RCC 7860 (cell line): Measurements from ENCODE around the gene UBTF.

Source experiments
- DNase-seq: peaks from one replicate; pipeline ENCODE4 v3.0.0-alpha.2; 2015; ENCODE audit warnings: low spot score
- FAIRE-seq: peaks from 2 replicates; lab custom pipeline; 2012; peaks lifted over from hg19 to GRCh38; lab: Jason Lieb, UNC

The UBTF gene, protein sequence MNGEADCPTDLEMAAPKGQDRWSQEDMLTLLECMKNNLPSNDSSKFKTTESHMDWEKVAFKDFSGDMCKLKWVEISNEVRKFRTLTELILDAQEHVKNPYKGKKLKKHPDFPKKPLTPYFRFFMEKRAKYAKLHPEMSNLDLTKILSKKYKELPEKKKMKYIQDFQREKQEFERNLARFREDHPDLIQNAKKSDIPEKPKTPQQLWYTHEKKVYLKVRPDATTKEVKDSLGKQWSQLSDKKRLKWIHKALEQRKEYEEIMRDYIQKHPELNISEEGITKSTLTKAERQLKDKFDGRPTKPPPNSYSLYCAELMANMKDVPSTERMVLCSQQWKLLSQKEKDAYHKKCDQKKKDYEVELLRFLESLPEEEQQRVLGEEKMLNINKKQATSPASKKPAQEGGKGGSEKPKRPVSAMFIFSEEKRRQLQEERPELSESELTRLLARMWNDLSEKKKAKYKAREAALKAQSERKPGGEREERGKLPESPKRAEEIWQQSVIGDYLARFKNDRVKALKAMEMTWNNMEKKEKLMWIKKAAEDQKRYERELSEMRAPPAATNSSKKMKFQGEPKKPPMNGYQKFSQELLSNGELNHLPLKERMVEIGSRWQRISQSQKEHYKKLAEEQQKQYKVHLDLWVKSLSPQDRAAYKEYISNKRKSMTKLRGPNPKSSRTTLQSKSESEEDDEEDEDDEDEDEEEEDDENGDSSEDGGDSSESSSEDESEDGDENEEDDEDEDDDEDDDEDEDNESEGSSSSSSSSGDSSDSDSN

DNA sequence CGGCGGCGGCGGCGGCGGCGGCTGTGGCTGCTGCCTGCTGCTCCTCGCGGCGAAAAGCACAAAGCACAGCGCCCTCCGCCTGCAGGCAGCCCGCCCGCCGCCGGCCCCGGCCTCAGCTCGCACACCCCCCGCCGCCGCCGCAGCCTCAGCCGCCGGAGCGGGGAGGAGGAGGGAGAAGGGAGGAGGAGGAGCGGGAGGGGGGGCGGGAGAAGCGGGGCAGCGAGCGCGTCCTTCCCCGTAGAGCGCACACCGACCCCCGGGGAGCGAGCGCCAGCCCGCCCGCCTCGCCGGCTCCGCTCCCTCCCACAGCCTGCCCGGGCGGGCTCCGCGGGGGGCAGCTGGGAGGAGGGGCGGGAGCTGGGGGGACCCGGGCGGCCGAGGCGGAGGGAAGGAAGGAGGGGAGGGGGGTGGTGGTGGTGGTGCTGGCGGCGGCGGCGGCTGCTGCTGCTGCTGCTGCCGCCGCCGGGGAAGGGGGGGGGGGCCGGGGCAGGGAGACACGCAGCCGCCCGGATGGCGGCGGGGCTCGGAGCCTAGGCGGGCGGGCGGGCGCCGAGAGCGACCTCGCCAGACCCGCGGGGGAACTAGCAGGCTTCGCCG, at the start of gene UBTF:
Gene UBTF, minus strand, starts transcription at position 60 of the 597 bp plus-strand sequence. CDS start 1,446 bp downstream, outside the sequence.
- no peak for FAIRE-seq

DNA sequence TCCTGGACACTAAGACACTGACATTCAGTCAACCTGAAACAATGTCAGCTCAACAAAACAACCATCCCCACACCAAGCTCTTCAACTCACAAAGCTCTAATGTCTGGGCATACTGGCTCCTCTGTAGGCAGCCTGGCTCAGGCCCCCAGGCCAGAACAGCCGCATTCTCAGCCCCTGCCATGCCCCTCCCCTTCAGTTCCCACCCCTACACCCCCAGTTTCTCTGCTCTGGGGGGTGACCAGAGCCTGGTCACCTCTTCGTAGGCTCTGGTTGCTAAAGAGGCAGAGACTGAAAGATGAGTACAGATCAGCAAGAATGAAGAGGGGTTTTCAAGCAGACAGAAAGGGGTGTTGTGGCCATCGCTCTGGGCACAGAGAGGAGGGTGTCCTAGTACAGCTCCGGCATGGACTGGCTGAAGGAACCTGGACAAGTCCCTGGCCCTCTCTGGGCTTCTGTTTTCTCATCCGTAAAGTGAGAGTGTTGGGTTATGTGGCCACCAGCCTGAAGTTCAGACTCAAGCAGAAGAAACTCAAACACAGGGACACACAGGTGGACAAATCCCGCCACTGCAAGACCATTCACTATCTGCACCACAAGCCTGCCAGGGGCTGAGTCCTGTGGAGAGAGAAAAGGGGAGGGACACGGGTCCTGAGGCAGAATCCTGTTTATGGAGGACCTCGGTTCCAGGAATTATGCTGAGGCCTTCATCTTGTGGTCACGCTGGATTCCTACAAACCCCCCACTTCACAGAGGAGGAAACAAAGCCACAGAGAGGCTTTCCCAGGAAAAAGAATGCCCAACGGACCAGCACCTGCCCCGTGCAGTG, 49.4 kb upstream of the UBTF start:
- FAIRE-seq, result no peak
- DNase-seq, result no peak

More for the DNA sequence above, at the start of gene UBTF:
- peak; percentile 47 for DNase-seq

DNA sequence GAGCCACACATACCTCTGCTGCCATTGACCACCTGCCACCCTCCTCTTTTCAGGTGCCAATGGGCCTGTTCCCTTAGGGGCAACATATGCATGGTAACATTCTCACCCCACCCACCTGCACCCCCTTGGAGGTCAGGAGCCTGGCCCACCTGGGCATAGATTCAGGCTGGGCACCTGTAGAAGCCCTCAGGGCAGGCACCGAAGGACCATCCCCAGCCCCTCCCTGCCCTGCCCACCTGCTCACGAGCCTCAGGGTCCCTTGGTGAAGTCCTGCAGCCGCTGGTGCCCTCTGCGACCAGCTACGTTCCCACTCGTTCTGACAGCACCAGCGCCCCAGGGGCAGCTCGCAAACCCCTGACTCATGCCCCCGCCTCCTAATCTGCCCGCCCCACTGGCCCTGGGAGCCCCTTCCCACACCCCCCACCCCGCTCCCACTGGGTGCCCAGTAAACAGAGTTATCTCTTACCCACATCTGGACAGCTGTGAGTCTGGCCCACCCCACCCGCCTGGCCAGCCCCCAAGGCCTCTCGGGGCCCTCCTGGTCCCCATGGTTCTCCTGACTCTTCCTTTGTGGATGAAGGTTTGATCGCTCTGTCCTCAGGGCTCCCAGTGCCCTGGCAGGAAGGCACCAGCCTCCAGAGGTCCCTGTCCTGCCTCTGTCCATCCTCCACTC, 48.5 kb upstream of the UBTF start, which contains the start of gene SLC4A1:
Gene SLC4A1, minus strand, starts transcription at position 318 of the 673 bp plus-strand sequence. CDS start 5,269 bp downstream, outside the sequence.
- FAIRE-seq (no peak), DNase-seq (no peak)

DNA sequence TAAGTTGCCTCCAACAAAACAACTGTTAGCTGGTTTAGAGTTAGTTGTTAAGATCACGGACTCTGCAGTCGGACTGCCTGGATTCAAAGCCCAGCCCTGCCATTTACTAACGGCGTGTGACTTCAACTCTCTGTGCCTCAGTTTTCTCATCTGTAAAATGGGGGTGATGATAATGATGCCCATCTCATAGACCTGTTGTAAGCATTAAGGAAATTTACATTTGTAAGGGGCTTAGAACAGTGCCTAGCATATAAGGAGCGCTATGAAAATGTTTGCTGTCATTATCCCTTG, 47.6 kb upstream of the UBTF start:
- FAIRE-seq (no peak), DNase-seq (no peak)

DNA sequence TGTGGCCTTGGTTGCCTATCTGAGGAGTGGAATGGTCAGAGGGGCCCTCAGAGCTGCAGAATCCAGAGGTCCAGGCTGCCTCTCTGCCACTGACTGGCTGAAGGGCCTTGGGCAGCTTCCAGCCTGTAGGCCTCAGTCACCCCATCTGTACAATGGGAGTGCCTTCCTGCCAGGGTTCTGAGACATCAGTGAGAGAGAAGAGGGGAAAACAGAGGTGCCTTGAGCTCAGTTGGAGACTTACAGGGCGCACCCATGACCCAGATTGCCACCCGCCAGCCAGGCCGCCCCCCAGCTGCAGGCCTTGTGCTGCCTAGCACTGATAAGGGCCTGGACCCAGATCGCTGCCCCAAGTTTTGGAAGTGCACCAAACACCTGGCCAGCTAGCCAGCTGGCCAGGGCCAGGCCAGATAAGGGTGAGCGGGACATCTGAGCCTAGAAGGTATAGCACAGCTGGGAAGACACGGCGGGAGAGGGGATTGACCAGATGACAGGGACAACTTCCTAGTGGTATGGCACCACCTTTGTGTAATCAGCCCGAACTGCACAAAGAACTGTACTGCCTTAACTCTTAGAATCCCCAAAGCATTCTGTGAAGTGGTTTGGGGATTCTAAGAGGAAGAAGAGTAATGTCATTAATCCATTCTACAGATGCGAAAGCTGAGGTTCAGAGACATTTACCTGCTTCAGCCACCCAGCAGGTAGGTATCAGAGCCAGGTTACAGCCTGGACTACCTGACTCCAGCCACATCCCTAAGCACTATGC, 47.1 kb upstream of the UBTF start:
- DNase-seq (no peak), FAIRE-seq (no peak)

DNA sequence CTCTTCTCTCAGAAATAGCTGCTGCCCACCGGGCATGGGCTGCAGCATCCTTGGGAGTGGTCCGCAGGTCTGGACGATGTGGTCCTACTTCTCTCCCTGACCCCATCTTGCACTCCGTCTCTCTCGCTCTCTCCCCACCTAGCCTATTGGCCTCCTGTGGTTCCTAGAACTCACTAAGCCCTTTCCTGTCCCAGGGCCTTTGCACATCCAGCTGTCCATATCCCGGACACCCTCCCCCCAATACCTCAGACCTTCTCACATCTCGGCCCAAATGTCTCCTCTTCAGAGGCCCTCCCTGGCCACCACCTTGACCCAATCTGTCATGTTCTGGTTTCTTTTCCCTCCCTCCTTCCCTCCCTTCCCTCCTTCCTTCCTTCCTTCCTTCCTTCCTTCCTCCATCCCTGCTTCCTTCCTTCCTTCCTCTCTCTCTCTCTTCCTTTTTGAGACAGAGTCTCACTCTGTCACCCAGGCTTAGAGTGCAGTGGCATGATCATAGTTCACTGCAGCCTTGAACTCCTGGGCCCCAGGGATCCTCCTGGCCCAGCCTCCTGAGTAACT, 43.9 kb upstream of the UBTF start:
- FAIRE-seq, result no peak

DNA sequence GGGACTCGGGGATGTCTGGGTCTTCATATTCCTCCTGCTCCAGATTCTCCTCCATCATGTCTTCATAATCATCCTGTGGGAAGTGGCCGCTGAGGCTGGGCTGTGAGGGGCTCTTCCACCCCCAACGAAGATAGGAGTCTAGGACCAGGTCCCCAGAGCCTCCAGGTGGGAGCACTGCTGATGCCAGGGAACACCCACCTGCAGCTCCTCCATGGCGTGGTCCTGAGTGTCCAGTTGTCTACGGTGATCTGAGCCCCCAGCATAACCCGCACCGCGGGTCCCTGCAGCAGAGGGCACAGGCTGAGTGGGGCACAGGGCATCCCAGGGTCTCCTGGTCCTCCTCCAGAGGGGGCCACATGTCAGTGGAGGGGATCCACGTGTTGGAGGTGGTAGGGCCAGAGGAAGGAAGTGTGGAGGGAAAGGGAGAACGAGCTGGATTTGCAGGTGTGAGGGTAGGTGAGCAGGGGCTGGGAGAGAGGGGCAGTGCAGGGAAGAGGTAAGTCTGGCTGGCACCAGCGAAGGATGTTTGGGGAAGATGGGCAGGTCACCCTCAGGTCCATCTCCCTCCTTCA, 43.3 kb upstream of the UBTF start:
- DNase-seq (no peak), FAIRE-seq (no peak)

More for the DNA sequence above, 43.9 kb upstream of the UBTF start:
- no peak for DNase-seq

DNA sequence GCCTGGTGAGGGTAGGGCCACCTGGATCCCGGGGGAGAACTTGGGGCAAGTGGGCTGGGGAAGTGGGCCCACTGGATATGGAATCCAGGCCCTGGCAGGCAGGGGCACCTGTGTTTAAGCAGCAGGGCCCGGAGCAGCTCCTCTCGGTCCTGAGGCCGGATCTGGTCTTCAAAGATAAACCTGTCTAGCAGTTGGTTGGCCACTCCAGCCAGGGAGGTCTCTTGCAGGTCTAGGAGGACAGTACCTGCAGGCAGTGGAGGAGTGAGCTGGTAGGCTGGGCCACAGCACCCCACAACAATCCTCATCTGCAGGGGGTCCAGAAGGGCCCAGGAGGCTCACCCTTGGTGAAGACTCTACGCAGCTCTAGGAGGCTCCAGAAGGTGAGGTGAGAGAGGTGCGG, 40.8 kb upstream of the UBTF start:
- DNase-seq, result no peak
- no peak for FAIRE-seq

DNA sequence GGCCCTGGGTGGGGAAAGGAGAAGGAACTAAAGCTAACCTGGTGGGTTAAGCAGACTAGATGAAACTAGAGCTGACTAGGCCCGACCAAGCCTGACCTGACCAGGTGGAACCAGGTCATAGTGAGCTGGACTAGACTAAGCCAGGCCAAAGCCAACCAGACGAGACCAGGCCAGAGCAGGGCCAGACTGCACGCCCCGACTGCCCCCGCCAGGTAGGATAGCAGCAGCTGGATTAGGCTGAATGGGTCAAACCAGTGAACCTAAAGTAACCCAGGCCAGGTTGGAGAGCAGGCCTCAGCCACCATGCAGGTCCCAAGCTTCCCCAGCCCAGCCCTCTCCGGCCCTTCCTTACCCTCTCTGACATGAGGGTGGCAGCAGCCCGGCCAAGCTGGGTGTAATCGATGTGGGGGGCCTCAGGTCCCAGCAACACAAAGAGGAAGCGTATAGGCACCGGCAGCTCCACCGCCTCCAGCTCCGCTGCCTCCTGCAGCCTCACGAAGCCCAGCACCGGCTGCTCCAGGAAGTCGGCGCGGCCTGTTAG, 39.4 kb upstream of the UBTF start:
- DNase-seq, result no peak
- FAIRE-seq, result no peak

DNA sequence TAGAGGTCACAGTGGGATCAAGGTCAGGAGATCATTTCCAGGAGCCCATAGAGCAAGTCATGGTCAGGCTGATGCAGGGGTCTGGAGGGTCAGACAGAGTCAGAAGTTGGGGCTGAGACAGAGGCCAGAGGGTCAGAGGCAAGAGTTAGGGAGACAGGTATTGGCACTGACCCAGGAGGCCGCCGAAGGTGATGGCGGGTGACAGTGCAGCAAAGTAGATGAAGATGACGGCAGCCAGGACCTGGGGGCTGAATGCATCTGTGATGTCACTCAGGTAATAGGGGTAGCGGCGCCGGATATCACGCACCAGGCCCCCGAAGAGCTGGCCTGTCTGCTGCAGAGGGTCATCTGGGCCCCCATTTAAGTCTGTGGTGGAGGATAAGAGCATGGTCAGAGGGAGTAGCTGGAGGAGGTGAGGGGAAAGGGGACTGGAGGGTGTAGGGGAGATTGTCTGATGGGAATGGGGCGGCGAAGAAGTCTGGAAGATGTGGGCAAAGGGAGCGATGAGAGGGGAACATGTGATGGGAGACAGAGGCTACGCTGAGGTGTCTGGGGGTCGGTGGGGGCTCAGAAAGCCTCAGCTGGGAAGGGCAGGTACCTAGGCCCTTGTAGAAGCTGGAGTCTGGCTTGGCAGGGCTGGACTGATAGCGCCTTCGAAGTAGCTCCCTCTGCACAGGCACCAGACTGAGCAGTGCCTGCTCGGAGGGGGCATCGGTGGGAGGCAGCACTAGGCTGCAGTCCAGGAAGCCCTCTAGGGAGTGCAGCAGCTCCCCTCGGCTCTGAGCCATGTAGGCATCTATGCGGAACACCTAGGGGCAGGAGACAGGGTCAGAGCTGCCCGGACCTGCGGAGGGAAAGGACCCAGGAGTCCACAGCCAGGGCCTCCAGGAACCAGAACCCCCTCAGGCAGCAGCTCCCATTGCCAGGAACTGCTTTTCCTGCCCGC, 38.6 kb upstream of the UBTF start:
- FAIRE-seq (no peak), DNase-seq (no peak)

DNA sequence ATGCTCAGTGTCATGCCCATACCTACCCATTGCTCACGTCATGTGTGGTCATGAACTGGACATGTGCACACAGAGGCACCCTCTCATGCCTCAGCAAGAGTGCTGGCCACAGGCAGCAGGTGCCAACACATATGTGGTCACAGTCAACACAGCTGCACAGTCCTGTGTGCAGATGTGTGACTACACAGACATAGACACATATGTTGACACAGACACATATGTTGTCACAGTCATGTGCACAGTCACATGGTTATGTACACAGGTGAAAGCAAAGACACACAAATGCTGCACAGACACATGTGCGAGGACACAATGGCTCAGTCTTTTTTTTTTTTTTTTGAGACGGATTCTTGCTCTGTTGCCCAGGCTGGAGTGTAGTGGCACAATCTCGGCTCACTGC, 37.2 kb upstream of the UBTF start:
- no peak for DNase-seq

DNA sequence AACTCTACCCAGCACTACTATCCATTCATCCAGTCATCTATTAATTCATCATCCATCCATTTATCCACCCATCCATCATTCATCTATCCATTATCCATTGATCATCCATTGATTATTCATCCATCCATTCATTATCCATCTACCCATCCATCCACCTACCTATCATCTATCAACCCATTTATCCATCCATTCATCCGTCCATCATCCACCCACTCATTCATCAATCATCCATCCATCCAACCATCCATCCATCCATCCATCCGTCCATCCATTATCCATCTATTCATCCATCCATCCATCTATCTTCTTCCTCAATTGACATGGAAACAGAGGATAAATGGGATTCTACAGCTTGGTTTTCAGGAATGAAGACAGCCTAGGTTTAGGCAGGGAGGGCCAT, 36.4 kb upstream of the UBTF start:
- no peak for DNase-seq
- no peak for FAIRE-seq

More for the DNA sequence above, 37.2 kb upstream of the UBTF start:
- FAIRE-seq, result no peak

DNA sequence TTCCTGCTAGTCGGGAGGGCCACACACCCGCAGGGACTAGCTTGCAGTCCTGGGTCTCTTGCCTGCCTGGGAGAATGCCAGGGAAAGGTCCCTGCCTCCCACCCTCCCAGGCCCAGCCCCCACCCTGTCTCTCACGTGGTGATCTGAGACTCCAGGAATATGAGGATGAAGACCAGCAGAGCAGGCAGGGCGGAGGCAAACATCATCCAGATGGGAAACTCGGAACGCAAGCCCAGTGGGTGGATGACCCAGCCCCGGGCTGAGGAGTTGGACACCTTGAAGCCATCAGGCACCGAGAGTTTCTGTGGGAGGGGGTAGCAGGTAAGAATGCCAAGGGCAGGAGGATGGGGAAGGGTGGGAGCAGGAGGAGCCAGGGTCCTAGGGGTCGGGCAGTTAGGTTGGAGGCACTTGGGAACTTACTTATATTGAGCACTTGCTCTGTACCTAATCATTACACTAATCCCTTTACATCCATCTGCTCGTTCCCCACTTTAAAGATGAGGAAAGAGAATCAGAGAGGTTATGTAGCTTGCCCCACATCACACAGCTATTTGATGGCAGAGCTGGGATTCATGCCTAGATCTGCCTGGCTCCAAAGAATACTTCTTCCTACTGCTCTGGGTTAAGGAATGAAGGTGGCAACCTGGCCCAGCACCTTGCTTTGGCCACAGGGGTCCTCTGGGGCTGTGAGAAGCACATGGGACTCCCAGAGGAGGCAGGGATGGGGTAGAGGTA, 35.1 kb upstream of the UBTF start:
- FAIRE-seq (no peak), DNase-seq (no peak)

DNA sequence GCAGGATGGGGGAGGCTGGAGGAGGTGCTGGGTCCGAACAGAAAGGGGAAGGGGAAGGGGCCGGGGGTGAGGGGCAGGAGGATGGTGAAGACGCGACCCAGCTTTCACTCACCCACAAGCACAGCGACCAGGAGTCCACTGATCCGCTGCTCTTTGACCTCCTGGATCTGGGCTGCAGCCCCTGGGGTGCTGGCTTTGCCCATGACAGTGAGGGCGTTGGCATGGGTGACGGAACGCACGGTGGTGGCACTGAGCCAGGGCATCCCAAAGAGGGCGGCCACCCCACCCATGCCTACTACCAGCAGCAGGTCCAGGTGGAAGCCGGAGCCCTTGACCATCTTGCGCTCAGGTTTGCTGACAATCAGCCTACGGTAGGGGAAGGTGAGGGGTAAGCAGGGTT, 33.5 kb upstream of the UBTF start:
- FAIRE-seq (no peak), DNase-seq (no peak)

DNA sequence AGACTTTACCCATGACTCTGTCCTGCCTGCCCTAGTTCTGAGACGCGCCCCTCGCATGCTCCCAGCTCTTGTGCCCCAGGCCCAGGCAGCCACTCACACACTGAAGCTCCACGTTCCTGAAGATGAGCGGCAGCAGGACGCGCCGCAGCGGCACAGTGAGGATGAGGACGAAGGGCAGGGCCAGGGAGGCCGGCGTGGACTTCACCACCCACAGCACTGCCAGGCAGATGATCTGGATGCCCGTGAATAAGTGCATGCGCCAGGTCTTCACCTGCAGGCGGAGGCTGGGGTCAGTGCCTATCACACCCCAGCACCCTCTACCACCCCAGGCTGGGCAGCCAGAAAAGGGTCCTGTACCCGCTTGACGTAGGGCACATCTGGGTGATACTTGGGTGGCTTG, 31.6 kb upstream of the UBTF start:
- DNase-seq (no peak), FAIRE-seq (no peak)

DNA sequence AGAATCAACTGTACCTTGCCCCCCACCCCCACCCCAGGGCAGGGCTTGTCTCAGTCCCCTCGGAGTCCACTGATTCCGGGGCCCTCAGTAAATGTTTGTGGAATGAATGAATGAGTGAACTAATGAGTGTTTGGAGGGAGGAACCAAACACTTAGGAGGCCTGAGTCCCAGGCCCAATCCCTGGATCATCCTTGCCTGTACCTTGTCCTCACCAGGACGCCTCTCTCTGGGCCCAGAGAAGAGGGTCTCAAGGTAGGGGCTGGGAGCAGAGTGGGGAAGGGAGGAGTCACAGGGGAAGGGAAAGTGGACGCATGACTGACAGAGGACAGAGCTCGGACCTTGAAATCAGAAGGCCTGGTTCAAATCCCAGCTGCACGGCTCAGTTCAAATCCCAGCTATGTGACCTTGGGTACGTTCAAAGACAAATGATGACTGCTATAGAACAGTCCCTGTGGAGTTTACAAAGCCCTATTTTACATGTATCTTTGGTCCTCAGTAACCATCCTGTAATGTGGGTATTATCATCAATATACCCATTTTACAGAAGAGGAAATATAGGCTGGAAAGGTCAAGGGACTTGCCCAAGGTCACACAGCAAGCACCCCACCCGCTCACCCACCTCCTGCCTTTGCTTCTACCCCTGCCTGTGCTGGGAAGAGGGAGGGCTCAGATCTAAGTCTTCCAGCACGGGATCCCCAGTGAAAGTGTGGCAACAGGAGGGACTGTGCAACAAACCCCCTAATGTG, 30.2 kb upstream of the UBTF start:
- DNase-seq (no peak), FAIRE-seq (no peak)
